ENCODE data around the gene ILK.

Gene ILK

GRCh38 chr11:6621711-6622211 is 18.2 kb downstream of the ILK start:
- no peak for TF ChIP-seq CTCF (IDR thresholded peaks at IDR 0.05)

- TF ChIP-seq CTCF (IDR thresholded peaks at IDR 0.05), result no peak
Observed at GRCh38 chr11:6622261-6623171, 18.9 kb downstream of the ILK start.

- no peak for TF ChIP-seq CTCF (IDR thresholded peaks at IDR 0.05)
Observed at GRCh38 chr11:6623391-6624363, 20.1 kb downstream of the ILK start.

- no peak for TF ChIP-seq CTCF (IDR thresholded peaks at IDR 0.05)
Observed at GRCh38 chr11:6625156-6625831, 21.7 kb downstream of the ILK start.

- TF ChIP-seq CTCF (IDR thresholded peaks at IDR 0.05), result no peak
Observed at GRCh38 chr11:6625832-6626420, 22.4 kb downstream of the ILK start.

GRCh38 chr11:6626971-6627761 is 23.6 kb downstream of the ILK start:
- TF ChIP-seq CTCF (IDR thresholded peaks at IDR 0.05), result no peak

Measured in LNCAP (cell line).